Islet precursor cell (in vitro differentiated cells): ENCODE measurements around the gene FOXI1.
"Not testable (repeated sequence)": the region's sequence is repeated elsewhere in the genome, so short reads cannot be mapped to it uniquely, and the experiment has no call there.

ENCODE experiments used
- DNase-seq: peaks from one replicate; pipeline ENCODE4 v3.0.0-alpha.2; 2018

FOXI1 gene

DNA sequence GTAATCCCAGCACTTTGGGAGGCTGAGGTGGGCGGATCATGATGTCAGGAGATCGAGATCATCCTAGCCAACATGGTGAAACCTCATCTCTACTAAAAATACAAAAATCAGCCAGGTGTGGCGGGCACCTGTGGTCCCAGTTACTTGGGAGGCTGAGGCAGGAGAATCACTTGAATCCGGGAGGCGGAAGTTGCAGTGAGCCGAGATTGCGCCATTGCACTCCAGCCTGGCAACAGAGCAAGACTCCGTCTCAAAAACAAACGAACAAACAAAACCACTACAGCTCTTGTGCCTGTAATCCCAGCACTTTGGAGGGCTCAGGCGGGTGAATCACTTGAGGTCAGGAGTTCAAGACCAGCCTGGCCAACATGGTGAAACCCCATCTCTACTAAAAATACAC, 11.4 kb upstream of the FOXI1 start:
- not testable (repeated sequence) for DNase-seq

DNA sequence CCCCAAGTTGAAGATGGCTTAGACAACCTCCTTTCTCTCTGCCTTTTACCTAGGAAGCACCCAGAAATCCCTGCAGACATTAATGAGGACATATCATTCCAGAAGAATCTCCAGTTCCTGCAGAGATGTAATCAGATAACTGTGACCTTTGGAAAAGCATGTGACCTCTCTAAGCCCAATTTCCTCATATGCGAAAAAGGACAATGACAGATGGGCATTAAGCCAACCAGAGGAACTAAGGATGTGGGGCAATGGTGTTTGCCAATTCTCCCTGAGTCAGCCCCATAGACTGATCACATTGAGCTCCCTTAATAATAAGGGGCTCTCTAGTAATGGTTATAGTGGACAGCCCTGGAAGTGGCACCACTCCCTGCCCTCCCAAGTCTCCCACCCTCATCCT, 10.1 kb upstream of the FOXI1 start:
- no peak for DNase-seq

DNA sequence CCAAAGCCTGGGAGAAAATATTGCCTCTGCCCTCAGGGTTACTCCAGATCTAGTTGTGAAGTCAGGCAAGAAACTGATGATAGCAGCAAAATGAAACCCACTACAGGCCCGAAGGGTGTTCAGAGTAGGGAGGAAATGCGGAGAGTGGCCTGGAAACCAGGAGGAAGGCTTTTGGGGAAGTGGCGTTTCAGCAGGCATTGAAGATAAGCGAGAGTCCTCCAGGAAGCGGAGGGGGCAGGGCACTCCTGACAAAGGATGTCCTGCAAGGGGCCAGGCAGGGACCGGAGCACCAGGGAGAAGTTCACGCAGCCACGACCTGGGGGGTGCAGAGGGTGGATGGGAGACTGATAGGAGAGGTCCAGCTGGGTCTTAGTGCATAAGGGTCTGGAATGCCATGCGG, 7.8 kb upstream of the FOXI1 start:
- no peak for DNase-seq

DNA sequence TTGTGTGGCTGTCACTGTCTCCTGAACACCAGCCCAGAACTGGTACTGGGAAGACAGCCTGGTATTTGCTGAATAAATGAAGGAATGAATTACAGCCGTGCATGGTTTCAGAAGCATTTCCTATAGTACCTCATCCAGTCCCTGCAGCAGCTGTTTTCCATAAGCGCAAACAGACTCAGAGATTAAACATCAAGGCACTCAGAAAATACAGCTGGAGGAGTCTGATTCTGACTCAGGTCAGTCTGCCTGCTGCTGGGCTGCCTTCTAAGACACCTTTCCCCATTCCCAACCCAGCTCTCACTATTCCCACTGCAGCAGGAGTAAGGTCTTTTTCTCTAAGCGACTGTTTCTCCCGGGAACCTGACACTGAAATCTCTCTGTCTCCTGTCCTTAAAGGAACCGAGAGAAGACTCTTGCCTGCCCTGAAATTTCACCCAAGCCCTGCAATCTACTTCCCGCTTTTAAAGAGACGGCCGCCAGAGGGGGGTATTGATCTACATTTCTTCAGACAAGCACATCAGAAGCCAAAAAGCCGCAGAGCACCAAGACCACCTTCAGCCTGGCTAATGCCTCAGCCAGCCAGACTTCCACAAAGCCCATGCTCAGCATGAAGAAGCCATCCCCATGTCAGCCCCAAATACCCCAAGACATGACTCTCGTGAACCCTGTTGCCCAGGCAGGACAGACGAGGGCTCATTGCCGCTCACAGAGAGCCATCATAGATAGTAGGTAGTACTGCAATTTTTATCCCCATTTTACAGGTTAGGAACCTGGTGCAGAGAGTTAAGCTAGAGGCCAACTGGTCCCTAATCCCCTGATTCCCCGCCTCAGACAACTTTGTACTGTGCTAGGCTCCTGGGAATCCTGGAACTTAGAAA, 5.4 kb upstream of the FOXI1 start:
- peak; percentile 92 for DNase-seq

DNA sequence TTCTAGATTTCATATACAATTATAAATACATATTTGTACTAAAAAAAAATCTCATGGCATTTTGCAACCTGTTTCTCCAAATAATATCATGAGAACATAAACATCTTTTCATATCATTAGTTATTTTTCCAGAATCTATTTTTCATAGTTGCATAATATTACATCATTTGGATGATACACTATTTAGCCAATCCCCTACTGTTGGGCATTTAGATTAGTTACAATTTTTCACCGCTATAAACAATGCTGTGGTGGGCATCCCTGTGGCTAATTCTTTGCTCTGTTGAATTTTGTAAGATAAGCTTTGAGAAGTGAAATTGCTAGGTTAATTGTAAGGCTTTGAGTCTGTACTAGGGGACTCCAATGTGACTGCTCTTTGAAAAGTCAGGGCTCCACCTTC, 2.2 kb upstream of the FOXI1 start:
- DNase-seq: no peak

DNA sequence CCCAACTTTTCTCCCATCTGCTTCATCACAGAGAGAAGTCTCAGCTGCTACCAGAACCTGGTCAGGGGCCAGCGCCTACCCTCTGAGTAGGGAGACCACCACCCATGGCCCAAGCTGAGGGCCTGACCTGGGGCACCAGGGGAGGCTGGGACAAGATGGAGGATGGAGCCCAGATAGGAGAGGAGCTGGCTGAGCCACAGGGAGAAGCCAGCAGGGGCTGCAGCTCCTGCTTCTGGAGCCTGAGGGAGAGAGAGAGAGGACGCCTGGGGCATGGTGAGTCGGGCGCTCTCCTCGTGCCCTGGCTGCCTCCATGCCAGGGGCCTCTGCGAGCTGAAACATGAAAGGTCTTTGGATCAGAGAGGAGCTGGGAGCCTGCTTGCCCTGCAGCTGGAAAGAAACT, 1.4 kb upstream of the FOXI1 start:
- peak; percentile 41 for DNase-seq

DNA sequence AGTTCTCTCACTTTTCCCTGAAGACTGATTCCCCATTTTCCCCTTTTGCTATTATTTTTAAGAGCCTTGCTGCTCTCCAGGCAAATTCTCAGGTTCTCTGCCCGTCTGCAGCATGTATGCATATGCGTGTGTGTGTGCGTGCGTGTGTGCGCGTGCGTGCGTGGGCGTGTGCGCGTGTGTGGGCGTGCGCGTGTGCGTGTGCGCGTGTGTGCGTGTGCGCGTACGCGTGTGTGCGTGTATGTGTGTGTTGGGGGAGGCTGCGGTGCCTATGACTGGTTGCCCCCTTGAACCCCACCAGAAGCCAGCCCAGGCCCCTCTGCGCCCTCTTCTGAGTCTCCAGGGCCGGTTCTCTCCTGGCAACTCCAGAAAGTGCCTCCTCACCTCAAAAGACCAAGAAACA, 987 bp upstream of the FOXI1 start:
- DNase-seq: peak; percentile 28

DNA sequence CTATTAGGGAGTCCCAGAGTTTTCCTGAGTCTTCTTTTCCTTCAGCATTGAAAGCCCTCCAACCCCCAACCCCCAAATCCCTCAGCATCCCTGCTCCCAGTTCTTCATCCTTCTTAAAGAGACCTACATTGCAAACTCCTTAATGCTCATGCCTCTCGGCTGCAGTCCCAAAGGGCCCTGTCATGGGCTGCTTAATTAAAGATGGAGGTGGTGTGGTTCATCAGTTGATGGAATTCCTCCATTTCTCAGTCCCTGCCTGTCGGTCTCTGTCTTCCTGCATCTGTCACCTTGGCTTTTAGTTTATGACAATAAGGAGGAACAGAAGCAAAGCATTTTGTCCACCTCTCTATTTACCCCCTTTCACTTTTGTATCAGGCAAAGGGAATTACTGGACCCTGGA, 2.0 kb downstream of the FOXI1 start:
- peak; percentile 15 for DNase-seq

DNA sequence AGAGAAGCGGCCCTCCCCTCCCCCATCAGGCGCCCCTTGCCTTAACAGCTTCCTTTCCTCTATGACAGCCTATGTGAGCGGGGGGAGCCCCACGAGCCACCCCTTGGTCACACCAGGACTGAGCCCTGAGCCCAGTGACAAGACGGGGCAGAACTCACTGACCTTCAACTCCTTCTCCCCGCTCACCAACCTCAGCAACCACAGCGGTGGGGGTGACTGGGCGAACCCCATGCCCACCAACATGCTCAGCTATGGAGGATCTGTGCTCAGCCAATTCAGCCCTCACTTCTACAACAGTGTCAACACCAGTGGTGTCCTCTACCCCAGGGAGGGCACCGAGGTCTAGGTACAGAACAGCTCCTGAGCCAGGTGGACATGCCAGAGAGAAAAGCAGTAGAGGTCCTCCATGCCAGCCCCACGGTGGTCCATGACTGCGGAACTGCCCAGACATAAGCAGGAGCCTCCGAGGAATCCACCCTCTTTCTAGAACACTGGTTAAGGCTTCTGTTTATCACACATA, 2.6 kb downstream of the FOXI1 start:
- DNase-seq: peak; percentile 30

DNA sequence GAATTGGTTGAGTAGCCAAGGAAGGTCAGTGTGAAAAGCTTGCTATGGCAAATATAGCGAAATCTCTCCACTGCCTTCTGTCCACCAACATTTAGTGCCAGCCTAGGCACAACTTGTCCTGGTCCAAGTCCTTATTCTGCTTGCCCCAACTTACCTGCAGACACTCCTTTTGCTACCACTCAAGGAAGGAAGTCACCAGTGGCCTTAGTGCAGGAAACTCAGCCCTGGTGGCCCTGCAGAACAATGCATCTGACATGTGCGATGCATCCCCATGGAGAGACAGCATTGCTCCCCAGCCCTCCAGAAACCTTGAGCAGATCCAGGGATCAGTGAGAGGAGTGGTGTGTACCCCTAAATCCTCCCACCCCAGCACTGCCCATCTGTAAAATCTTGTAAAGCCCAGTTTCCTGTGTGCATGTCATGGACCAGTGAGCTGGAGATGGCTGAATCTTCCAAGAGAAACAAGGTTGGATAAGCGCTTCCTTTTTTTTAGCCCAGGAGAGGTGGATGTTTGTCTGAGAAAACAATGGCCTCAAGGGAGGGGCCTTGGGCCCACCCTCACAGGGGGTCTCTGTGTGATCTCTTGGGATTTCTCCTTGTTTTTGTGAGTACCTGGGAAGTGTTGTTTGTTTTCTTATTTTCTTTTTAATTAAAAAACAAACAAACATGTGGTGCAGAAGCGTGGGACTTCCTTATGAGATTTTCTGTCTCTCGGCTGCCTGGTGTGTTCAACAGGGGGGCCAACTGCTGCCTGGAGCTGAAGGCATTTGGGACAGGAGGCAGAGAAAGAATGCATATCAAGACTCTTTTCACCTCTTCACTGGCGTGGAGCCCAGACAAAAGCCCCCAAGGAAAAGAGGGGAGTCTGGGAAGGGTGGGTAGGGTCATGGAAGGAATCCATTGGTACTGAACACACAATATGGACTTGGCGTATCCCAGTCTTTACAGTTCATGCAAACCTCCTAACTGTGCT, 3.6 kb downstream of the FOXI1 start:
- DNase-seq: peak; percentile 45

DNA sequence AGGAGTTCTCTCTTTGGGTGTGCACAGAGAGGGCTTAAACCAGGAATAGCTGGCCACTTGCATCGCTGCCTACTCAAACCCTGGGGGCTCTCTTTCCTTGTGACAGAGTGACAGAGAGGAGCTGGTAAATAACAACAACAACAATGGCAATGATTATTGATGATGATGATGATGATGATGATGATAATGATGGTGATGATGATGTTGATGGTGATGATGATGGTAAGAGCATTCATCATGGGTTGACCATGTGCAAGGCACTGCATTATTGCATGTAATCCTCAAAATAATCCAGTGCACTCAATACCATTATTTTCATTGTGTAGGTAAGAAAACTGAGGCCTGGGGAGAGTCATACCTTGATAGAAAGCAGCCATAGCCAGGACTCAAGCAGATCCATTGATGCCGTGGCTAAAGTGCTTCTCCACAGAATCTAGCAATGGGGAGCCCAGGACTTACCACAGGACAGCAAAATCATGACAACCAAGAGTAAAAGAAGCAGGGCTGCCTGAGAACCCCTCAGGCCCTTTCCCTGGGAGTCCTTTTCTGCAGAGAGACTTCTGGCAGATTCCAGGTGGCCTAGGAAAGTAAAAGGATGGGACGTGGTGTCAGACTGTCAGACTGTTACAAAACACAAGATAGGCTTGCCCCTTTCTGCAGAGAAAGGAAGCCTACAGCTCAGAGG, 4.8 kb downstream of the FOXI1 start:
- DNase-seq: no peak

DNA sequence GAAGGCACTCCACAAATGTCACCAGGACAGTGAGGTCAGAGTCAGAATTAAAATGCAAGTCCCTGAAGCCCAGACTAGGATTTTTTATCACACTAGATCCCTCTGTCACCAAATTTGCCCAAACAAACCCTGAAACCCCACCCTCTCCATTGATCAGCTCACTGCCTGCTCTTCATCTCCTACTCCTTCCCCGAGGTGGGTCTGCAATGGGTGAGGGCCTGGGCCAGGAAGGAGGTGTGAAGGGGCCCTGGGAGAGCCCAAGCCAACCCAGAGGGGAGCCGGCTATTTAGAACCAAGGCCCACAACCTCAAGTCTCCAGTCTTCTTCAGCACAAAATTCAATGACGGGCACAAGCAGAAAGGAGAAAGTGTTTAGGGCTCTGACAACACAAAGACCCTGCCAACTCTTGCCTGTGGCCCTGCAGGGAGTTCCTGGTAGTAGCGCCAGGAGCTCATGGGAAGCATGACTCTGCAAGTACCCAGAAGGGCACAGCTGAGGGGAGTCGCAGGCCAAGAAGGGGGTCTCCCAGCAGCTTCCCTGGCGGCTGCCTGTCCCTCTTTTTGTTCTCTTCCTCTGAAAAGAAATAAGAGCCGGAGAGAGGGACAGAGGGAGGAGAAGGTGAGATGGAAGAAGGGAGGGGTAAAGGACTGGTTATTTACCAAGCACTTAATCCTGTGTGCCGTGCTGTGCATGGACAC, 5.5 kb downstream of the FOXI1 start:
- DNase-seq: peak; percentile 39

DNA sequence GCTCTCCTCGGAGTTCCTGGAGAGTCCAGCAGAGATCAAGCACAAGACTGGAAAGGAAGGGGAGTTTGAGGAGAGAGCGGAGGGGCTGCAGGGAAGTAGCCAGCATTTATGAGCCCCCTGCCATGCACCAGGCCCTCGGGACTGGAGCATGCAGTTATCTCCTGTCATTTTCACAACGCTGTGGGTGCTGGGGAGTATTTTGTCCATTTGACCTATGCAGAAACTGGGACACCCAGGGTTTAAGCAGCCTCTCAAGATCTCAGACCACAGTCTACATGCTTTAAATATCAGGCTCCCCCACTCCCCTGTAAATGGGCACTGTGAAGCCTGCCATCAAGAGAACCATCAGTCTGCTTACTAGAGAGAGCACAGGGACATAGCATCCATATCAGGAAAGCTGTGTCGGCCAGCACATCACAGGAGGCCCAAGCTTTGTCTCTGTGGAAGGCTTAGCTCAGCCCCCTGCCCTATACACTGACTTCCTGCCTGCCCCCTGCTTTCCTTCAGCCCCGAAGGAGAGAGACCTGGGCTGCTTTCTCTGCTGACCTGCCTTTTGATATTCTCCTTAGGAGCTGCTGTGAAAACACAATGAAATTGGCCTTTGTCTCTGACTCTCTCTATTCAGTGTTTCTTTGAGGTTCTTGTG, 7.3 kb downstream of the FOXI1 start:
- no peak for DNase-seq

DNA sequence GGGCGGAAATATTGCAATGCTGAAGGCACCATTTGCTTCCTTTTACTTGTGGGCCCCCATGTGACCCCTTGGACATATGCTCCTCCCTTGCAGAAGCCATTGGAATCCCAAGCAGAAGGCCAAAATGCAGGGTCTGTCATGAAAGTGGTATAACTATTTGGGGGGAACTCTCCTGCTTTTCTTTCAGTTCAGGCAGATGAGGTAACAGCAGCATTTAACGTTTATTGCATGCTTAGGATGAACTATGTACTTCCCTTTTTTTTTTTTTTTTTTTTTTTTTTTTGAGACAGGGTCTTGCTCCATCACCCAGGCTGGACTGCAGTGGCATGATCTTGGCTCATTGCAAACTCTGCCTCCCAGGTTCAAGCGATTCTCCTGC, 7.8 kb downstream of the FOXI1 start:
- no peak for DNase-seq

DNA sequence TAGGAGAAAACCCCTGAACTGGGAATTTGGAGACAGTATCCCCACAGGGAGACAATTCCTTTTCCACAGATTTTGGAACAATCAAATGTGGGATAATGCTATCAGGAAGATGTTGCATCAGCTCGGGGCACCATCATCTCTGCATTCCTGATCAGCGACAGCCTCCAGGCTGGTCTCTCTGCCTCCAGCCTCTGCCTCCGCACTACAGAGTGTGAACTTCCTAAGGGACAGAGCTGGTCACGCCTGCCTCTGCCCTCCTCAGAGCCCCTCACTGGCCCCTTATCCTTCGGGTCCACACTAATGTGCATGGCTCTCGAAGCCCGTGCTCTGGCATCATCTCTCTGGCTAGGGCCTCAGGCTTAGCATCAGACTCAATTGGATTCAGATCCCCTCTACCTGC, 8.6 kb downstream of the FOXI1 start:
- DNase-seq: no peak

DNA sequence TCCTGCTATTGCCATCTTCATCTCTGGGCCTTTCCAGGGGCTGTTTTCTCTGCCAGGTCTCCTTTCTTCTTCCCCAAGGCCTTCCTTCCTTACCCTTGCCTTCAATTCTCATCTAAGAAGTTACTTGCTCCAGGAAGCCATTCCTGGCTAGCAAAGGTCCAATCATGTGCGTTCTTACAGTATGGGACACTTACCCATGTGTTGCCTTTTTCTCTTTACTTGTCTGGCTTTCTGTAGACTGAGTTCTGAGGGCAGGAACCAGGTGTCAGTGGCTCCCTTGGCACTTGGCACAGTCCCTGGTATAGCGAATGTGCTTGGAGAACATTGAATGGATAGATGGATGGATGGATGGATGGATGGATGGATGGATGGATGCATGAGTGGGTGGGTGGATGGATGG, 10.2 kb downstream of the FOXI1 start:
- DNase-seq: no peak

DNA sequence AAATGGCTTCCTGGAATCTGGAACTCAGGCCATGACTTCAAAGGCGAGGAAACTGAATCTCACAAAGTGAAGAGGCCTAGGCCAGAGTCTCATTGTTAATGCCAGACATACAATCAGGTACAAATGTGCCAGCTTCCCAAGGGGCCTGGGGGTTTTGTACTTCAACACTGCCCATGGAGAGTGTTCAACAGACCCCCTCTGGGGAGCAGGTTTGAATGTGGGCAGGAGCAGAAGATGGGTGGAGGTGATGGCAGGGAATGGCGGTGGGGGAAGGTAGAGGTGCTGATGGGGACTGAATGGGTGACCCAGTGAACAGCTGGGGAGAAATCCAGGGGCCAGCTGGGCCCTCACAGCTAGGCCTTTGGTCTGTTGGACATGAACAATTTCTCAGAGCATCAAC, 12.0 kb downstream of the FOXI1 start:
- no peak for DNase-seq

DNA sequence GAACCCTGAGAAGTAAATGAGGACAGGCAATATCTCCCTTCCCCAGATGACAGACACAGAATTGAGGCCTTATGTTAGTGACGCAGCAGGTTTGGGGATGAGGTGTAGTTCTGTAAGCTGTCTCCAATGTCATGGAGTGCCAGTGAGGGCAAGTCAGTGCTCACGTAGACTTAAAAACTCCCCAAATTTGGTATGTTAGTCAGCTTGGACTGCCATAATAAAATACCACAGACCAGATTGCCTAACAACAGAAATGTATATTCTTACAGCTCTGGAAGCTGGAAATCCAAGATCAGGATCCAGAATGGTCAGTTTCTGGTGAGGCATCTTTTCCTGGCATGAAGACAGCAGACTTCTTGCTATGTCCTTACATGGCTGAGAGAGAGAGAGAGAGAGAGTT, 14.9 kb downstream of the FOXI1 start:
- DNase-seq: no peak

DNA sequence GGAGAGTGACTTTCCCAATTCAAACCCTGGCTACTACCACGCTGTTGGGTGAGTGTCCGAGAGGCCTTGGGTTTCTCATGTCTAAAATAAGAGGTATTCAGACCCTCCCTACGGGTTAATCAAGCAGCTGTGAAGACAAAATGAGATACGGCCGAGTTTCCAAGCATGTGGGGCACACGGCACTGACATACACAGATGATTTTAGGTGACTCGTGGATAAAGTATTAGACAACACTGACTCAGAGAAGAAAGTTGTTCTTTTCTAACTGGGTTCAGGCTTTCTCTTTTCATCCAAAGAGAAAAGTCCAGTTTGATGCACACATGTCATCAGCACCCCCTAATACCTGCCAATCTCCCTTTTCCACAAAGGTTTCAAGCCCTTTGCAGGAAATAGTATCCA, 15.6 kb downstream of the FOXI1 start:
- DNase-seq: peak; percentile 43

DNA sequence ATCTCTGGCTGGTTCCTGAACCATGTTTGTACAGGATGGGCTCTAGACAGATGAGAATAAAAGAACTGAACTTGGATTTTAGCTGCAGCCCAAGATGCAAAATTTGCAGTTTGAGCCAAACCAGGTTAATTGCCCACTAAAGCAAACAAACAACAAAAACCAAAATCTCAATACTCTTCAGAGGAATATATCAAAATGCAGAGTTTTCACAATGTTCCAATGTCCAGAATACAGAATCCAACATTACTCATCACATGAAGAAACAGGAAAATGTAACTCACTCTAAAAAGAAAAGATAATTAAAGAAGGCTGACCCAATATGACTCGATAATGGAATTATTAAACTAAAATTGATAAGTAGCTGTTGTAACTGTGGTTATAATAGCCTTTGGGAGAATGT, 20.4 kb downstream of the FOXI1 start:
- DNase-seq: no peak

DNA sequence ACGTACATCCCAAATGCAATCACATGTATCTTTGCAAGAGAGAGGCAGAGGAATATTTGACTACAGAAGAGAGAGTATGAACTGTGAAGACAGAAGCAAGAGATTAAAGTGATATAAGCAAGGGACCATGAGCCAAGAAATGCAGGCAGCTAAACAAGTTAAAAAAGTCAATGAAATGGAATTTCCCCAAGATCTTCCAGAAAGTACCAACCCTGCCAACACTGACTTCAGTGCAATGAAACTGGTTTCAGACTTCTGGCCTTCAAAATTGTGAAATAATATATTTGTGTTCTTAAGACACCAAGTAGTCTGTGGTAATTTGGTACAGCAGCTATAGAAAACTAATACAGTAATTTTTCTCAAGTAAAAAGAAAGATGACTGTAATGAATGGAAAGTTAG, 20.9 kb downstream of the FOXI1 start:
- DNase-seq: no peak

DNA sequence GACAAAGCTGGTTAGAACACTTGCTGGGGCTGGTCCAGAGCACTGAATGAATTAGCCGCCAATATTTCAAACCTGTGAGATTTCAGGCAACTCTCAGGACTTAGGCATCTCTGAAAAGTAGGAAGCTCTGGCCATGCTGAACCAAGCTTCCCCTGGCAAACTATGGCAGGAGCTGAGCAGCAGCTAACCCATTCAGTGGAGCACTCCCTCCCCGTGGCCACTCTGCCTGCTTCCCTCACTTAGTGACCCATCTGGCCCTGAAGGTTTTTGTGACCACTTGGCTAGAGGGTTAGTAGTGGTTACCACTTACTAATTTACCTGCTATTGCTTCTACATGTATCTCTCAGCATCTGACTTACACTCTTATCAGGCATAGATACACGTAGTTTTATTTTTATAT, 25.5 kb downstream of the FOXI1 start:
- DNase-seq: no peak
